GM12878 (cell line): Measurements from ENCODE around the gene LMO7. TPM values are rescaled to one million over a fixed set of nuclear protein-coding genes. Genes with fewer than 3 reads are reported as not detected.

Source experiments
- ATAC-seq: fragments of 200-7000 bp; cut with Tn5 transposase; 3 replicates; pipeline ENCODE4 v1.9.1; 2020; ENCODE audit warnings: mild to moderate bottlenecking, moderate library complexity
- BruUV-seq: library from RNA; stranded (reverse); fragments of 400-500 nt; replicated peaks from 2 replicates; lab custom pipeline; 2021; lab: Mats Ljungman, UMichigan
- CTCF ChIA-PET: fragments of 300-600 bp; sonication (Branson Sonifier 250); formaldehyde crosslinking; extraction: SDS; loops from one replicate; lab custom pipeline; 2021; ENCODE audit warnings: inconsistent platforms; lab: Yijun Ruan, JAX
- POLR2A ChIA-PET: fragments of 350-600 bp; formaldehyde crosslinking; extraction: SDS; loops from one replicate; lab custom pipeline; 2021; ENCODE audit warnings: inconsistent platforms; lab: Charles Lee
- RAD21 ChIA-PET: fragments of 300-600 bp; sonication (Branson Sonifier 250); formaldehyde crosslinking; loops from one replicate; lab custom pipeline; 2023; ENCODE audit warnings: antibody characterized with exemption; ENCODE audit not compliant: unreplicated experiment; lab: Charles Lee
- SMC1A ChIA-PET: fragments of 300-600 bp; sonication (Branson Sonifier 250); formaldehyde crosslinking; loops from one replicate; lab custom pipeline; 2023; ENCODE audit not compliant: unreplicated experiment, uncharacterized antibody; lab: Charles Lee
- DNase-seq: peaks from one replicate; pipeline ENCODE4 v3.0.0-alpha.2; 2011; ENCODE audit warnings: low read depth, low spot score
- FAIRE-seq: peaks from 3 replicates; lab custom pipeline; 2011; peaks lifted over from hg19 to GRCh38; lab: Jason Lieb, UNC
- H2AFZ ChIP-seq: 2 replicates; pipeline ENCODE4 v1.6.0; 2011; ENCODE audit warnings: low read depth, low read length, control low read depth; ENCODE audit not compliant: control insufficient read depth
- H3K27ac ChIP-seq: 2 replicates; pipeline ENCODE4 v1.5.1; 2011; ENCODE audit warnings: control low read depth; ENCODE audit not compliant: control insufficient read depth, insufficient read depth
- H3K27me3 ChIP-seq, 2 experiments: replicated peaks in 1 of 2; 2 replicates each; pipeline versions ENCODE4 v1.6.0 to v1.6.1; 2011; ENCODE audit warnings: low read length in 1 of 2; ENCODE audit not compliant: control insufficient read depth in 2 of 2, insufficient read depth in 2 of 2
- H3K36me3 ChIP-seq, 2 experiments: 2 replicates each; pipeline ENCODE4 v1.5.1; 2011; ENCODE audit warnings: low read length in 1 of 2; ENCODE audit not compliant: control insufficient read depth in 2 of 2, insufficient read depth in 2 of 2
- H3K4me1 ChIP-seq: 2 replicates; pipeline ENCODE4 v1.6.1; 2011; ENCODE audit warnings: mild to moderate bottlenecking, low read length, moderate library complexity, mixed read lengths; ENCODE audit not compliant: control insufficient read depth, insufficient read depth
- H3K4me2 ChIP-seq: 2 replicates; pipeline ENCODE4 v1.6.0; 2011; ENCODE audit warnings: control low read depth; ENCODE audit not compliant: control insufficient read depth, insufficient read depth
- H3K4me3 ChIP-seq: fragments of 200-600 bp; sonication (generic); 2 replicates; pipeline ENCODE4 v1.5.1; 2016
- H3K79me2 ChIP-seq: 2 replicates; pipeline ENCODE4 v1.6.0; 2011; ENCODE audit warnings: low read length; ENCODE audit not compliant: control insufficient read depth, insufficient read depth
- H3K9ac ChIP-seq: 2 replicates; pipeline ENCODE4 v1.8.0; 2011; ENCODE audit warnings: low read length, control low read depth, mixed read lengths; ENCODE audit not compliant: control insufficient read depth, insufficient read depth
- H3K9me3 ChIP-seq: replicated peaks from 3 replicates; pipeline ENCODE4 v1.5.1; 2011; ENCODE audit warnings: mild to moderate bottlenecking, low read length; ENCODE audit not compliant: control insufficient read depth, insufficient read depth
- H4K20me1 ChIP-seq: 2 replicates; pipeline ENCODE4 v1.6.0; 2011; ENCODE audit not compliant: control insufficient read depth, insufficient read depth
- ATF2 ChIP-seq: IDR thresholded peaks from 2 replicates; pipeline ENCODE4 v1.6.1; 2012; ENCODE audit warnings: low read length, inconsistent platforms
- CBFB ChIP-seq: IDR thresholded peaks from 2 replicates; pipeline ENCODE4 v1.6.1; 2016; ENCODE audit warnings: antibody characterized with exemption, low read depth
- EGR1 ChIP-seq, 2 experiments: IDR thresholded peaks; 1 replicate in 1 of 2; 2 replicates in 1 of 2; pipeline ENCODE4 v1.6.1; 2011 to 2012; ENCODE audit warnings: low read depth in 2 of 2, low read length in 2 of 2, borderline replicate concordance in 1 of 2, mild to moderate bottlenecking in 1 of 2, moderate library complexity in 1 of 2
- ELK1 ChIP-seq: IDR thresholded peaks from 2 replicates; pipeline ENCODE4 v1.6.1; 2012; ENCODE audit warnings: low read depth, low read length, improper control_type of control experiment
- ETV6 ChIP-seq, 2 experiments: fragments of 450-650 bp in 1 of 2; IDR thresholded peaks in 1 of 2; conservative IDR thresholded peaks in 1 of 2; 2 replicates each; pipeline ENCODE4 v1.6.1; 2014; ENCODE audit warnings: antibody characterized with exemption in 1 of 2, borderline replicate concordance in 1 of 2, low read depth in 1 of 2, mild to moderate bottlenecking in 1 of 2, moderate library complexity in 1 of 2
- EZH2 ChIP-seq: IDR thresholded peaks from 2 replicates; pipeline ENCODE4 v1.6.1; 2012; ENCODE audit warnings: low read depth, mild to moderate bottlenecking, control low read depth, inconsistent platforms, low read length, borderline replicate concordance; ENCODE audit not compliant: control insufficient read depth
- KLF5 ChIP-seq: fragments of 450-650 bp; IDR thresholded peaks from 2 replicates; pipeline ENCODE4 v1.6.1; 2014; ENCODE audit warnings: mild to moderate bottlenecking; ENCODE audit not compliant: partially characterized antibody
- LARP7 ChIP-seq: fragments of 450-650 bp; IDR thresholded peaks from 2 replicates; pipeline ENCODE4 v1.6.1; 2017; ENCODE audit warnings: mild to moderate bottlenecking
- NBN ChIP-seq: fragments of 450-650 bp; IDR thresholded peaks from 2 replicates; pipeline ENCODE4 v1.6.1; 2016
- PAX8 ChIP-seq: fragments of 450-650 bp; IDR thresholded peaks from 2 replicates; pipeline ENCODE4 v1.6.1; 2017; ENCODE audit warnings: mild to moderate bottlenecking, moderate library complexity
- SKIL ChIP-seq: fragments of 450-650 bp; IDR thresholded peaks from 2 replicates; pipeline ENCODE4 v1.6.1; 2017; ENCODE audit warnings: mild to moderate bottlenecking, low read depth, inconsistent platforms; ENCODE audit not compliant: poor library complexity, severe bottlenecking
- SMAD1 ChIP-seq: fragments of 450-650 bp; IDR thresholded peaks from 2 replicates; pipeline ENCODE4 v1.6.1; 2018; ENCODE audit warnings: mild to moderate bottlenecking, low read depth; ENCODE audit not compliant: partially characterized antibody
- ZNF207 ChIP-seq: fragments of 450-650 bp; IDR thresholded peaks from 2 replicates; pipeline ENCODE4 v1.6.1; 2014; ENCODE audit warnings: antibody characterized with exemption, mild to moderate bottlenecking, borderline replicate concordance
- ZNF384 ChIP-seq: IDR thresholded peaks from 2 replicates; pipeline ENCODE4 v1.6.1; 2012; ENCODE audit warnings: low read depth, mild to moderate bottlenecking, low read length, improper control_type of control experiment, borderline replicate concordance
- WGBS: methylation state at CpG from one replicate; pipeline ENCODE4 v1.1.6; 2016; ENCODE audit warnings: low lambda C conversion rate; ENCODE audit not compliant: insufficient replicate concordance, insufficient coverage; ENCODE audit errors: missing lambda C conversion rate; 5-methylcytosine and 5-hydroxymethylcytosine counted together
- in situ Hi-C: fragments of 300-500 bp; cut with MboI; formaldehyde crosslinking; loops from 9 replicates; pipeline ENCODE4 v1.14.3; 2018; ENCODE audit warnings: mixed read lengths
- intact Hi-C: fragments of 100-400 bp; cut with micrococcal nuclease; formaldehyde crosslinking; loops from one replicate; pipeline ENCODE4 v1.14.2; 2022; ENCODE audit not compliant: unreplicated experiment
- polyA plus RNA-seq, 11 experiments: library from polyadenylated mRNA; depleted of rRNA in 4 of 11; unstranded in 6 of 11; stranded (reverse) in 5 of 11; fragments of >200 nt; fragmentation: Nextera tagmentation in 4 of 11; fragmentation: Illumina TruSeq in 1 of 11; extraction: Ambion mirVana in 4 of 11; extraction: Trizol in 1 of 11; gene quantifications; 1 replicate in 1 of 11; 2 replicates in 10 of 11; pipeline versions ENCODE4 v1.2.1 to v1.2.3, GENCODE V29; 2011 to 2016; ENCODE audit warnings: inconsistent platforms in 2 of 11, missing spikeins in 2 of 11, low read depth in 1 of 11
- total RNA-seq, 4 experiments: library from RNA; depleted of rRNA in 3 of 4; stranded (reverse); fragments of >200 nt in 3 of 4; fragmentation: Illumina TruSeq in 1 of 4; extraction: Trizol in 1 of 4; gene quantifications; 2 replicates each; pipeline versions ENCODE4 v1.2.1 to v1.2.3, GENCODE V29; 2013 to 2021

LMO7 gene
- total and polyA plus RNA-seq, 10 of the 15 experiments (the other 5 are each of a cell fraction or from before 2014, with no cell fraction given): 8.5 to 67.8 (median 36.8) TPM

GRCh38 chr13:75762076-75762937, 126.2 kb downstream of the LMO7 start (continued):
- TF ChIP-seq SKIL (no peak), ELK1 (no peak), EZH2 (no peak), ZNF384 (no peak), EGR1 (IDR thresholded peaks at IDR 0.05; ENCODE audit: borderline replicate concordance in 1 of 2, low read depth in 2 of 2, low read length in 2 of 2) (no peak)

- H3K79me2 ChIP-seq: peaks cover 5% of the 10 kb centered on the region; the same call in 1 of the 2 replicates
- peak; percentile 67 for ATAC-seq
- in situ Hi-C loops (no loop called here), intact Hi-C loops (no loop called here)
- 69% methylated on average over 2 of the region's 2 CpGs for WGBS
- H3K36me3 ChIP-seq: no peaks in the 10 kb centered on the region; a peak in 1 of 4 replicates
- ChIA-PET RAD21 (interaction anchor here (0.8 to 5.6 kb wide), 7 partner anchors 20 to 66 kb away, joined by 3 to 72 read pairs (median 5); no protein-coding TSS in a partner anchor), CTCF (interaction anchor here (1.0 to 4.9 kb wide), 3 partner anchors 59 to 107 kb away, joined by 4 to 55 read pairs (median 5); no protein-coding TSS in a partner anchor), POLR2A (interaction anchor here (0.7 to 1.9 kb wide), 4 partner anchors 10 to 397 kb away, joined by 3 to 4 read pairs (median 4); no protein-coding TSS in a partner anchor), SMC1A (interaction anchor here (0.6 to 7.5 kb wide), 11 partner anchors 10 to 417 kb away, joined by 3 to 82 read pairs (median 7); no protein-coding TSS in a partner anchor)
- H3K9ac ChIP-seq: no peak overlapping the region
- peaks cover 7% of the 10 kb centered on the region for H3K9me3 ChIP-seq
- no peaks in the 10 kb centered on the region for H4K20me1 ChIP-seq
- no TSS peak for BruUV-seq
- H3K4me2 ChIP-seq: peak overlapping the region; percentile 80; the same call in 1 of the 2 replicates
- H3K27ac ChIP-seq: peak overlapping the region; percentile 93
- no peaks in the 10 kb centered on the region for H3K27me3 ChIP-seq
- DNase-seq: peak; percentile 24
- H3K4me1 ChIP-seq: peaks cover 15% of the 10 kb centered on the region
- no peak for FAIRE-seq
- peak overlapping the region; percentile 37; the same call in 1 of the 2 replicates for H3K4me3 ChIP-seq
- no peak overlapping the region; the same call in 1 of the 2 replicates for H2AFZ ChIP-seq
- TF ChIP-seq ZNF207 (no peak), KLF5 (no peak), ETV6 (conservative IDR thresholded peaks at IDR 0.05 in 1 of 2, IDR thresholded peaks at IDR 0.05 in 1 of 2; ENCODE audit: borderline replicate concordance in 1 of 2, low read depth in 1 of 2) (no peak), LARP7 (no peak), NBN (no peak), SMAD1 (no peak), ATF2 (no peak), PAX8 (no peak), CBFB (0 out of 2 replicates have a peak, but pooled peaks have one; percentile 25)
Measured at GRCh38 chr13:75762955-75763354, 126.8 kb downstream of the LMO7 start.
